GM10266 (cell line): ENCODE measurements around the gene SLC4A1AP.
"Not testable (repeated sequence)": the region's sequence is repeated elsewhere in the genome, so short reads cannot be mapped to it uniquely, and the experiment has no call there.

ENCODE experiments used
- DNase-seq: peaks from one replicate; pipeline ENCODE4 v3.0.0; 2012; ENCODE audit errors: extremely low spot score
- TF ChIP-seq, protein P1 (sequence below): IDR thresholded peaks from 2 replicates; pipeline ENCODE4 v1.5.1; 2012; ENCODE audit warnings: mild to moderate bottlenecking, low read depth; ENCODE audit not compliant: control insufficient read depth, insufficient read depth; ENCODE audit errors: missing control alignments

The SLC4A1AP gene

DNA sequence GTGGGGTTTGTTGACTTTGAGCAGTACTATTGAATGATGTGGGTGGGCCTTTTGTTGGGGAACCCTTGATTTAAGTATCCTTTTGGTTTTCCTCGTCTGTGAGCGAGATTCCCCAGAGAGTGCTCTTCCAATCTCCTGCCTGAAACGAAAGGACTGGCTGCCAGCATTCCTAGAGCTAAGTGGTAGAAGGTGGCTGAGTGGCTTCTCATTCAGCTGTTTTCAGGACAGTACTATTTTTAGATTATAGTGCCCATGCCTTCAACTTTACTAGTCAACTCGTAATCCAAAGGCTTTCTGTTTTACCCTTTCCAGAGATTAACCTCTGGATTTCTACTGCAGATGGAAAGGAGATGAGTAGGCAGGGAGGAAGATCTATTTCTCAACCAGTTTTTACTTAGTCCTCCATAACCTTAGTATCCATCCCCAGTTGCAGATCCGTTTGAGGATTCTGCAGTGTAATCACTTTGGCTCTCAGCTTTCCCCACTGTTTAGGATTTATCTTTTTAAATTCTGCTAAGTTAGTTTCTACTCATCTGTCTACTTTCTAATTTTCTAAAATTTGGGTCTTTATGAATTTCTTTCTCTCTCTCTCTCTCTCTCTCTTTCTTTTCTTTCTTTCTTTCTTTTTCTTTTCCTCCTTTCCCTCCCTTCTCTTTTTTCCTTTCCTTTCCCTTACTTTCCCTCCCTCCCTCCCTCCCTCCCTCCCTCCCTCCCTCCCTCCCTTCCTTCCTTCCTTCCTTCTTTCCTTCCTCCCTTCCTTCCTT lies 9.2 kb downstream of the SLC4A1AP start:
- no peak for DNase-seq
- TF ChIP-seq, protein P1, sequence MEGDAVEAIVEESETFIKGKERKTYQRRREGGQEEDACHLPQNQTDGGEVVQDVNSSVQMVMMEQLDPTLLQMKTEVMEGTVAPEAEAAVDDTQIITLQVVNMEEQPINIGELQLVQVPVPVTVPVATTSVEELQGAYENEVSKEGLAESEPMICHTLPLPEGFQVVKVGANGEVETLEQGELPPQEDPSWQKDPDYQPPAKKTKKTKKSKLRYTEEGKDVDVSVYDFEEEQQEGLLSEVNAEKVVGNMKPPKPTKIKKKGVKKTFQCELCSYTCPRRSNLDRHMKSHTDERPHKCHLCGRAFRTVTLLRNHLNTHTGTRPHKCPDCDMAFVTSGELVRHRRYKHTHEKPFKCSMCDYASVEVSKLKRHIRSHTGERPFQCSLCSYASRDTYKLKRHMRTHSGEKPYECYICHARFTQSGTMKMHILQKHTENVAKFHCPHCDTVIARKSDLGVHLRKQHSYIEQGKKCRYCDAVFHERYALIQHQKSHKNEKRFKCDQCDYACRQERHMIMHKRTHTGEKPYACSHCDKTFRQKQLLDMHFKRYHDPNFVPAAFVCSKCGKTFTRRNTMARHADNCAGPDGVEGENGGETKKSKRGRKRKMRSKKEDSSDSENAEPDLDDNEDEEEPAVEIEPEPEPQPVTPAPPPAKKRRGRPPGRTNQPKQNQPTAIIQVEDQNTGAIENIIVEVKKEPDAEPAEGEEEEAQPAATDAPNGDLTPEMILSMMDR: no peak

DNA sequence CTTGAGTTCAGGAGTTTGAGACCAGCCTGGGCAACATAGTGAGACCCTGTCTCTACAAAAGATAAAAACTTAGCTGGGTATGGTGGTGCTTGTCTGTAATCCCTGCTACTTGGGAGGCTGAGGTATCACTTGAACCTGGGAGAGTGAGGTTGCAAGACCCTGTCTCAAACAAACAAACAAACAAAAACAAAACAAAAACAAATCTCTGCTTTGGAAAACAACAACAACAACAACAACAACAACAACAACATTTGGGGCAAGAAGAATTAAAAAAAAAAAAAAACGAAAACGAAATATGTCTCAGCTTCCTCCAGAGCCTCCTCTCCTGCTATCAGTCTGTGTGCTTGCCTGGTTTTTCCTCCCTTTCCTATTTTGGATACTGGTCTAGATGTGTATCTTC lies 16.9 kb downstream of the SLC4A1AP start:
- no peak for DNase-seq
- TF ChIP-seq, protein P1: no peak

DNA sequence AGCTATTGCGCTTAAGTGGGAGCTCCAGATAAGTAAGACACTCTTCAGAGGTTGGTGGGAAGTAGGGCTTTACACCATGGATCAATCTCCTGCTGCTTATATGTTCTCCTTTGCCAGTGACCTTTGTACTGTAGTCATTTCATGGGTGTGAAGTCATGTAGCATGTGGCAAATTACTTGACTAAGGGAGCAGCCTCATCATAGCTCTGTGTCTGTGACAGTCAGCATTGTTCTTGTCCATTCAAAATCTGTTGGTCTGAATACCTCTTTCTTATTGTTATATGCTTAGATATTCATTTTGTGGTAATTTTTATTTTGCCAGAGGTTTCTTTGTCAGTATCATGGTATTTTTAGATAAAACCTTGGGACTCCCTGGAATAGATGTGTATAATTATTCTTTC lies 18.2 kb downstream of the SLC4A1AP start:
- TF ChIP-seq, protein P1: no peak
- no peak for DNase-seq

DNA sequence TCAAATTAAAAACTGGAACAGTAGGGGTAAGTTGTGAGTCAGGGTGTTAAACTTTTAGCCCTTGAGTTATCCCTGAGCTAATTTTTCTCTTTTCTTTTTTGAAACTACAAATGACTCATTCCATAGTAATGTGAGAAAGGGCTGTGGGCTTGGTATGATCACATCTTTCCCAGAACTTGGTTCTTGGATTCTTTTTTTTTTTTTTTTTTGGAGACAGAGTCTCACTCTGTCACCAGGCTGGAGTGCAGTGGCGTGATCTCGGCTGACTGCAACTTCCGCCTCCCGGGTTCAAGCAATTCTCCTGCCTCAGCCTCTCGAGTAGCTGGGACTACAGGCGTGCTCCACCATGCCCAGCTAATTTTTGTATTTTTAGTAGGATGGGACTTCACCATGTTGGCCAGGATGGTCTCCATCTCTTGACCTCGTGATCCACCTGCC lies 18.7 kb downstream of the SLC4A1AP start:
- not testable (repeated sequence) for DNase-seq

DNA sequence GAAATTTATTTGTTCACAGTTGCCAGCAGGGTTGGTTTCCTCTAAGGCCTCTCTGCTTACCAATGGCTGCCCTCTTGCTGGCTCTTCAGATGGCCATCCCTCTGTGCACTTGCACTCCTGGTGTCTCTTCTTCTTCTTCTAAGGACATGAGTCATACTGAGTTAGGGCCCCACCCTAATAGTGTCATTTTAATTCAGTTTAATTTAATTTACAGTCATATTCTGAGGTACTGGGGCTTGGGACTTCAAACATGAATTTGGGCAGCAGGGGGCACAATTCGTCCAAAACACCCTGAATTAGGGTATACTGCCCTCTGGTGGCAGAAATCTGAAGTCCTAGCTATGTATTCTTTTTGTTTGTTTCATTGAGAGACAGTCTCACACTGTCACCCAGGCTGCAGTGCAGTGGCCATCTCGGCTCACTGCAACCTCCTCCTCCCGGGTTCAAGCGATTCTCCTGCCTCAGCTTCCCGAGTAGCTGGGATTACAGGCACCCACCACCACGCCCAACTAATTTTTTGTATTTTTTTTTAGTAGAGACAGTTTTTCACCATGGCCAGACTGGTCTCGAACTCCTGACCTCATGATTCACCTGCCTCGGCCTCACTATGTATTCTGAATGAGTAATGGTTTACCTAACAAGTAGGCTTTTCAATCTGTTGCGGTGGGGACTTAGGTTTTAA lies 19.8 kb downstream of the SLC4A1AP start:
- TF ChIP-seq, protein P1: peak; percentile 97
- DNase-seq: peak; percentile 69

DNA sequence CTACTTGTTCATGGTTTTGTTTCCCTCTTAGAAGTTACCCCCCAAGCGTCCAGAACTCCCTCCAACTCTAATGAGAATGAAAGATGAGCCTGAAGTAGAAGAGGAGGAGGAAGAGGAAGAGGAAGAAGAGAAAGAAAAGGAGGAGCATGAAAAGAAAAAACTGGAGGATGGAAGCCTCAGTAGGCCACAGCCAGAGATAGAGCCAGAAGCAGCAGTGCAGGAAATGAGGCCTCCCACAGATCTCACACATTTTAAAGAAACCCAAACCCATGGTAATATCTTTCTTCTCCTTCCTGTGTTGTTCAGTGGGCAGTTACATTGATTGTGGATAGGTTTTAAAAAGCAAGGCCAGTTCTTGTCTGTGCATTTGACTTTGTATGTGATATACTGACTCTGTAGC lies 21.3 kb downstream of the SLC4A1AP start:
- not testable (repeated sequence) for DNase-seq

DNA sequence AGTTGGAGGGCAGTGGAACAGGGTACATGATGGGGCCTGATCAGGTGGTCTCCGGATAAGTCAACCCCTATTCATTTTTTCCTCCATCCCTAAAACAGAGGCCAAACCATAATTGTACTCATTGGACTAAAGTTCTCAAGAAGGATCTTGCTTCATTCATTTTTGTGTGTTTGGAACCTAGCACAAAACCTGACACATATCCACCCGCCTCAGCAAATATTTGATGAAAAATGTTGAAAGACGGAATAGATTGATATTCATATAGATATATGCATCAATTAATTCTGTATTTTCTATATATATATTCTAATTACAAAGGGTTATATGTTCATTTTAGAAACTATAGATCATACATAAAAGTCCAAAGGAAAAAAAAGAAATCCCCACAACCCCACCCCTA lies 21.9 kb downstream of the SLC4A1AP start:
- no peak for DNase-seq
- TF ChIP-seq, protein P1: no peak

DNA sequence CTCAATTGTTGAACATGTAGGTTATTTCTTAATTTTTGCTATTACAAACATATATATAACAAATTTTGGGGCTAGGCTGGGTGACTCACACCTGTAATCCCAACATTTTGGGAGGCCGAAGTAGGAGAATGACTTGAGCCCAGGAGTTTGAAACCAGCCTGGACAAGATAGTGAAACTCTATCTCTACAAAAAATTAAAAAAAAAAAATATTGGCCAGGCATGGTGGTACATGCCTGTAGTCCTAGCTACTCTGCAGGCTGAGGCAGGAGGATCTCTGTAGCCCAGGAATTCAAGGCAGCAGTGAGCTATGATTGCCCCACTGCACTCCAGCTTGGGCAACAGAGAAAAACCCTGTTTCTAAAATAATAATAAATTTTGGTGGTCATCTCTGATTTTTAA lies 23.5 kb downstream of the SLC4A1AP start:
- TF ChIP-seq, protein P1: no peak
- DNase-seq: no peak
